Thyroid gland (tissue), 4 donors: ENCODE measurements around the gene DNTT.

Source experiments
- POLR2A ChIP-seq, 2 donors: fragments of 450-650 bp; IDR thresholded peaks; one replicate each; pipeline ENCODE4 v1.6.1; 2017; ENCODE audit warnings: antibody characterized with exemption in 2 of 2, mild to moderate bottlenecking in 2 of 2, moderate library complexity in 1 of 2
- TF ChIP-seq, protein P1 (sequence below), 6 experiments: fragments of 200-600 bp in 3 of 6; fragments of 450-650 bp in 3 of 6; sonication (generic) in 3 of 6; IDR thresholded peaks; one replicate each; pipeline ENCODE4 v1.5.1; 2016 to 2019; ENCODE audit warnings: antibody characterized with exemption in 6 of 6, mild to moderate bottlenecking in 2 of 6, inconsistent platforms in 1 of 6, moderate library complexity in 1 of 6

- no peak for TF ChIP-seq POLR2A (IDR thresholded peaks at IDR 0.05)
- TF ChIP-seq, protein P1, sequence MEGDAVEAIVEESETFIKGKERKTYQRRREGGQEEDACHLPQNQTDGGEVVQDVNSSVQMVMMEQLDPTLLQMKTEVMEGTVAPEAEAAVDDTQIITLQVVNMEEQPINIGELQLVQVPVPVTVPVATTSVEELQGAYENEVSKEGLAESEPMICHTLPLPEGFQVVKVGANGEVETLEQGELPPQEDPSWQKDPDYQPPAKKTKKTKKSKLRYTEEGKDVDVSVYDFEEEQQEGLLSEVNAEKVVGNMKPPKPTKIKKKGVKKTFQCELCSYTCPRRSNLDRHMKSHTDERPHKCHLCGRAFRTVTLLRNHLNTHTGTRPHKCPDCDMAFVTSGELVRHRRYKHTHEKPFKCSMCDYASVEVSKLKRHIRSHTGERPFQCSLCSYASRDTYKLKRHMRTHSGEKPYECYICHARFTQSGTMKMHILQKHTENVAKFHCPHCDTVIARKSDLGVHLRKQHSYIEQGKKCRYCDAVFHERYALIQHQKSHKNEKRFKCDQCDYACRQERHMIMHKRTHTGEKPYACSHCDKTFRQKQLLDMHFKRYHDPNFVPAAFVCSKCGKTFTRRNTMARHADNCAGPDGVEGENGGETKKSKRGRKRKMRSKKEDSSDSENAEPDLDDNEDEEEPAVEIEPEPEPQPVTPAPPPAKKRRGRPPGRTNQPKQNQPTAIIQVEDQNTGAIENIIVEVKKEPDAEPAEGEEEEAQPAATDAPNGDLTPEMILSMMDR (IDR thresholded peaks at IDR 0.05) = no peak
Measured at GRCh38 chr10:96376483-96376882, 72.2 kb downstream of the DNTT start.
